Mesendoderm (in vitro differentiated cells): Measurements from ENCODE around the gene DEGS2.

ENCODE experiments used
- DNase-seq: peaks from one replicate; pipeline ENCODE4 v3.0.0; 2013
- H2AK5ac ChIP-seq: 2 replicates; pipeline ENCODE4 v1.6.1; 2013; ENCODE audit warnings: low read length, inconsistent platforms
- H2BK120ac ChIP-seq: 2 replicates; pipeline ENCODE4 v1.6.1; 2013; ENCODE audit warnings: low read depth, mild to moderate bottlenecking, low read length, moderate library complexity, mixed read lengths
- H2BK15ac ChIP-seq: replicated peaks from 2 replicates; pipeline ENCODE4 v1.6.1; 2013; ENCODE audit warnings: low read depth, mild to moderate bottlenecking, moderate library complexity
- H2BK5ac ChIP-seq: 2 replicates; pipeline ENCODE4 v1.6.1; 2013; ENCODE audit warnings: low read length, inconsistent platforms
- H3K18ac ChIP-seq: 2 replicates; pipeline ENCODE4 v1.6.1; 2013; ENCODE audit warnings: mild to moderate bottlenecking, low read length, mixed read lengths
- H3K23ac ChIP-seq: one replicate; pipeline ENCODE4 v1.6.1; 2013; ENCODE audit warnings: low read length
- H3K27ac ChIP-seq: 2 replicates; pipeline ENCODE4 v1.5.1; 2013; ENCODE audit warnings: low read depth, mild to moderate bottlenecking, inconsistent platforms, low read length, moderate library complexity
- H3K27me3 ChIP-seq: 2 replicates; pipeline ENCODE4 v1.6.1; 2013; ENCODE audit warnings: low read length, control low read depth, mild to moderate bottlenecking, inconsistent platforms; ENCODE audit not compliant: insufficient read depth, poor library complexity
- H3K36me3 ChIP-seq: 2 replicates; pipeline ENCODE4 v1.6.1; 2013; ENCODE audit warnings: low read length, inconsistent platforms; ENCODE audit not compliant: control insufficient read depth, insufficient read depth
- H3K4ac ChIP-seq: one replicate; pipeline ENCODE4 v1.6.1; 2013; ENCODE audit warnings: low read depth, mild to moderate bottlenecking, low read length, moderate library complexity
- H3K4me1 ChIP-seq: 2 replicates; pipeline ENCODE4 v1.6.1; 2013; ENCODE audit warnings: low read depth, low read length, inconsistent platforms; ENCODE audit not compliant: control insufficient read depth
- H3K4me2 ChIP-seq: 2 replicates; pipeline ENCODE4 v1.6.1; 2013; ENCODE audit warnings: low read length
- H3K4me3 ChIP-seq: 2 replicates; pipeline ENCODE4 v1.5.1; 2013; ENCODE audit warnings: mild to moderate bottlenecking, low read length
- H3K56ac ChIP-seq: one replicate; pipeline ENCODE4 v1.6.1; 2013; ENCODE audit warnings: low read length
- H3K79me1 ChIP-seq: 2 replicates; pipeline ENCODE4 v1.6.1; 2013; ENCODE audit warnings: low read length, inconsistent platforms
- H3K79me2 ChIP-seq: 2 replicates; pipeline ENCODE4 v1.6.1; 2013; ENCODE audit warnings: mild to moderate bottlenecking, low read length; ENCODE audit not compliant: control insufficient read depth, insufficient read depth
- H3K9ac ChIP-seq: 2 replicates; pipeline ENCODE4 v1.6.1; 2013; ENCODE audit warnings: low read length, inconsistent platforms
- H4K5ac ChIP-seq: one replicate; pipeline ENCODE4 v1.6.1; 2013; ENCODE audit warnings: low read length
- H4K8ac ChIP-seq: one replicate; pipeline ENCODE4 v1.6.1; 2013; ENCODE audit warnings: low read depth, mild to moderate bottlenecking, control low read depth, low read length, moderate library complexity
- WGBS: extraction: QIAGEN DNeasy Blood & Tissue Kit; methylation state at CpG from one replicate; pipeline ENCODE4 v1.1.7; 2013; ENCODE audit warnings: low lambda C conversion rate, missing lambda C conversion rate; ENCODE audit not compliant: insufficient coverage; ENCODE audit errors: extremely low coverage; 5-methylcytosine and 5-hydroxymethylcytosine counted together

Gene DEGS2

GRCh38 chr14:100127853-100128455 is 31.5 kb downstream of the DEGS2 start:
- Histone ChIP-seq H3K27me3 (no peaks in the 10 kb centered on the region), H2BK120ac (no peak overlapping the region), H2BK15ac (no peak overlapping the region), H4K5ac (no peak overlapping the region), H3K56ac (no peak overlapping the region), H3K79me1 (no peaks in the 10 kb centered on the region), H3K79me2 (no peaks in the 10 kb centered on the region), H3K9ac (no peak overlapping the region), H4K8ac (no peak overlapping the region), H3K23ac (no peak overlapping the region), H2BK5ac (no peak overlapping the region), H3K18ac (no peak overlapping the region), H3K27ac (no peak overlapping the region), H3K4ac (no peak overlapping the region), H3K4me1 (no peaks in the 10 kb centered on the region), H2AK5ac (no peak overlapping the region), H3K36me3 (no peaks in the 10 kb centered on the region), H3K4me2 (no peak overlapping the region), H3K4me3 (no peak overlapping the region)
- no CpG with 5 or more reads among the region's 12 CpGs for WGBS
- no peak for DNase-seq

DNA sequence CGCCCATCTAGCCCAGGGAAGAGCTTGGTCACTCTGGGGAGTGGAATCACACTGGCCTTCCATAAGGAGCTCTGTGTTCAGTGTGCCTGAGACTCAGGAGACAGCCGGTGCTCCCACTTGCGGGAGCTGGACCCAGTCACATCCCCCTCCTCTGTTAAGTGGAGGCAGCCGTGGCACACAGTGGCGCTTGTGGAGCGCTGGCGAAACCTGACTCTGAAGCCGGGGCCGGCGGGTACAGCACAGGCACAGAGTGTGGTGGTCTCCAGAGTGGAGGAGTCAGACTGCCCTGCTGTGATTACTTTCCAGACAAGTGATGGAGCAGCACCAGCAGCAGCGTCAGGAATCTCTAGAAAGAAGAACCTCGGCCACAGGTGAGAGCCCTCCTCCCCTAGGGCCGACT is 33.0 kb downstream of the DEGS2 start:
- H3K4ac ChIP-seq, result no peak overlapping the region
- no peaks in the 10 kb centered on the region for H3K27me3 ChIP-seq
- H3K4me1 ChIP-seq, result no peaks in the 10 kb centered on the region
- no peak overlapping the region for H3K23ac ChIP-seq
- H3K79me1 ChIP-seq, result no peaks in the 10 kb centered on the region
- H4K5ac ChIP-seq, result no peak overlapping the region
- no peak overlapping the region for H3K56ac ChIP-seq
- H3K18ac ChIP-seq, result no peak overlapping the region
- no peak overlapping the region for H2AK5ac ChIP-seq
- no peaks in the 10 kb centered on the region for H3K36me3 ChIP-seq
- H2BK5ac ChIP-seq, result no peak overlapping the region
- H3K4me3 ChIP-seq, result no peak overlapping the region
- no peak overlapping the region for H3K9ac ChIP-seq
- no peak overlapping the region for H4K8ac ChIP-seq
- WGBS, result no CpG with 5 or more reads among the region's 13 CpGs
- H2BK120ac ChIP-seq, result no peak overlapping the region
- DNase-seq, result no peak
- no peak overlapping the region for H3K27ac ChIP-seq
- no peaks in the 10 kb centered on the region for H3K79me2 ChIP-seq
- H2BK15ac ChIP-seq, result no peak overlapping the region
- H3K4me2 ChIP-seq, result no peak overlapping the region

- Histone ChIP-seq H3K4me2 (no peak overlapping the region), H3K18ac (no peak overlapping the region), H4K8ac (no peak overlapping the region), H3K9ac (no peak overlapping the region), H3K36me3 (no peaks in the 10 kb centered on the region), H3K79me1 (no peaks in the 10 kb centered on the region), H3K79me2 (no peaks in the 10 kb centered on the region), H2BK120ac (no peak overlapping the region), H3K27me3 (no peaks in the 10 kb centered on the region), H3K4me1 (no peaks in the 10 kb centered on the region), H4K5ac (no peak overlapping the region), H2BK15ac (no peak overlapping the region), H2BK5ac (no peak overlapping the region), H3K56ac (no peak overlapping the region), H3K27ac (no peak overlapping the region), H3K23ac (no peak overlapping the region), H2AK5ac (no peak overlapping the region), H3K4me3 (no peak overlapping the region), H3K4ac (no peak overlapping the region)
- WGBS, result no CpG with 5 or more reads among the region's 20 CpGs
- no peak for DNase-seq
These were observed 34.8 kb downstream of the DEGS2 start for GRCh38 chr14:100124551-100125088.

- no peak overlapping the region for H2BK5ac ChIP-seq
- H3K36me3 ChIP-seq, result no peaks in the 10 kb centered on the region
- H3K27ac ChIP-seq, result no peak overlapping the region
- no peak overlapping the region for H3K4me3 ChIP-seq
- no peak for DNase-seq
- H3K4me1 ChIP-seq, result no peaks in the 10 kb centered on the region
- H3K27me3 ChIP-seq, result no peaks in the 10 kb centered on the region
- no peak overlapping the region for H3K23ac ChIP-seq
- H2BK120ac ChIP-seq, result no peak overlapping the region
- no peak overlapping the region for H4K5ac ChIP-seq
- H3K79me2 ChIP-seq, result no peaks in the 10 kb centered on the region
- H3K56ac ChIP-seq, result no peak overlapping the region
- H3K4me2 ChIP-seq, result no peak overlapping the region
- no peak overlapping the region for H3K4ac ChIP-seq
- H4K8ac ChIP-seq, result no peak overlapping the region
- H3K9ac ChIP-seq, result no peak overlapping the region
- no CpG with 5 or more reads among the region's 10 CpGs for WGBS
- H3K18ac ChIP-seq, result no peak overlapping the region
- H3K79me1 ChIP-seq, result no peaks in the 10 kb centered on the region
- no peak overlapping the region for H2AK5ac ChIP-seq
- no peak overlapping the region for H2BK15ac ChIP-seq
These were observed 35.8 kb downstream of the DEGS2 start for GRCh38 chr14:100123618-100124017.

DNA sequence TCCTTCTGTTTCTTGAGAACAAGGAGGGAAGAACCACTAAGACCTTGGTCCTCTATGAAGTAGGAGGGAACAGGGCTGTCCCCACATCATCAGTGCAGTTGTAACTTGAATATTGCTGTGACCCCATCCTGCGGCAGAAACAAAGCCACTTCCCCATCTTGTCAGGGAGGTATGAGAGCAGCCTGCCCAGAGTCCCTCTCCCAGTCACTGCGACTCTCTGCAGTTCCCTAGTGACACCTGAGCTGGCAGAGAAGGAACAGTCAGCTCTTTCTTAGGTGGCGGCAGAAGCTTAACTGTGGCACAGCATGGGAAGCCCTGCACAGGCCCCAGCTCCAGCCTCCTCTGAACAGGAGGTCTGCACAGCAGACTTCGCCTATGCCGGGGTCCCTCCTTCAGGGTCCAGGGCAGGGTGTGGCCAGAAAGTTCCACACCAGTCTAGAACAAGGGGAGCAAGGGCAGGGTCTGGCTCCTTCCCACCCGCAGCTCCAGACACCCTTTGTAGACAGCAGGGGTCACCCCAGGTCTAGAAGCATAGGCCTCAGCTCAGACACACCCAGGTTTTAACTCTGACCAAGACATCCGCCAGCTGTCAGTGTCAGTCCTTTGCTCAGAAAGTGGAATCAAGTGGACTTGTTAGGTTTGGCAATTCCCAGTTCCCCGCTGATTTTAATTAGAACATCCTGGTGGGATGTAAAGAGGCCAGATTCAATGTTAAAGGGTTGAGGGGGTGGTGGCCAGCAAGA is 36.8 kb downstream of the DEGS2 start:
- Histone ChIP-seq H2BK120ac (no peak overlapping the region), H2AK5ac (no peak overlapping the region), H3K79me1 (no peaks in the 10 kb centered on the region), H4K5ac (no peak overlapping the region), H3K23ac (no peak overlapping the region), H3K27ac (no peak overlapping the region), H2BK5ac (no peak overlapping the region), H3K56ac (no peak overlapping the region), H3K27me3 (no peaks in the 10 kb centered on the region), H3K4ac (no peak overlapping the region), H3K18ac (no peak overlapping the region), H3K4me2 (no peak overlapping the region), H2BK15ac (no peak overlapping the region), H3K9ac (no peak overlapping the region), H3K4me1 (no peaks in the 10 kb centered on the region), H4K8ac (no peak overlapping the region), H3K36me3 (no peaks in the 10 kb centered on the region), H3K4me3 (no peak overlapping the region), H3K79me2 (no peaks in the 10 kb centered on the region)
- DNase-seq, result no peak
- WGBS, result no CpG with 5 or more reads among the region's 8 CpGs
